Measurements from ENCODE around the gene RAB17.
A peak's percentile ranks its signal among the peaks of the same experiment; 100 is the strongest.

Gene RAB17

DNA sequence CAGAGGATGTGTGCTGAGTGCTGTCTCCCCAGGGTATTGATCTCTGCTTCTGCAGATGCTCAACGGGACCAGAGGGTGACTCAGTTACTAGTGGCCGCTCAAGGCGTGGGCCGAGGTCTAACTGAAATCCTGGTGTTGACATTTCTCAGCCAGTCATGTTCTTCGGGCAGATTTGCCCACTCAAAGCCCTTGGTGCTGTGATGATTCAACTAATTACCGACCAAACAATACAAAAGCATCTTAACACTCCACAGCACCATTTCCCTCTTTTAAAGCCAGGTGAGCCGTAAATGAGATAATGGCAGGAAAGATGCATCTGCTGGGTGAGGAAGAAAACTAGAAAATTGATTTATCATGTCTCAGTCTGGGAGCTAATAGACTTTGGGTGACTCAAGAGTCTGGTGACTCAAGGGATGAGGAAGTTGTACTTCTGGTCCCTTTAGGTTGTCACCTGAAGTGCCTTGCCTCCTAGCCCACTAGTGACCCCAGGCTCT is 56.8 kb downstream of the RAB17 start:
- DNase-seq (ENCODE audit: insufficient read length, low spot score) = no peak
- no peak for TF ChIP-seq TAF1 (IDR thresholded peaks at IDR 0.05; ENCODE audit: low read depth, low read length)
- TF ChIP-seq SPI1 (IDR thresholded peaks at IDR 0.05; ENCODE audit: low read depth, low read length) = no peak
- TF ChIP-seq POU2F2 (IDR thresholded peaks at IDR 0.05; ENCODE audit: low read depth, low read length) = no peak
- no peak for TF ChIP-seq PAX5 (IDR thresholded peaks at IDR 0.05; ENCODE audit: insufficient read depth, low read length, severe bottlenecking)
- no peak for TF ChIP-seq POLR2AphosphoS5 (IDR thresholded peaks at IDR 0.05; ENCODE audit: low read depth, low read length)
- no peak for TF ChIP-seq POLR2A (IDR thresholded peaks at IDR 0.05; ENCODE audit: low read depth, low read length)
- no peak for FAIRE-seq

DNA sequence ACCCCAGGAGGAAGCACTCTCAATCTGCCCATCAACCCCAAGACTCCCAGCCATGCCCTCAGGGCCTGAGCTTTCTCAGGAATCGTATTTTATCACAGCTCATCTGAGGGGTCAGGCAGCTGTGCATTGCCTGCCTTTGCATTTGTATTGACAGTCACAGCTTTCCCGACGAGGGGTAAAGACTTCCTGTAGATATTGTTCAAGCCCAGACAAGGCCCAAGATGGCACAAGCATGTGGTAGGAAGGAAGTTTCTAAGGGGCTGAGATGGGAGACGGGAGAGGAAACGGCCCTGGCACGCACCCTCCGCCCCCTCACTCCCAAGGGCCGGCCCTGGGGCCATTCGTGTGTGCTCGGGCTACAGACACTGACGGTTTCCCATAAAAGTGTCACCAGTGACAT is 58.4 kb downstream of the RAB17 start:
- DNase-seq (ENCODE audit: insufficient read length, low spot score) = no peak
- TF ChIP-seq PAX5 (IDR thresholded peaks at IDR 0.05; ENCODE audit: insufficient read depth, low read length, severe bottlenecking) = no peak
- TF ChIP-seq TAF1 (IDR thresholded peaks at IDR 0.05; ENCODE audit: low read depth, low read length) = no peak

DNA sequence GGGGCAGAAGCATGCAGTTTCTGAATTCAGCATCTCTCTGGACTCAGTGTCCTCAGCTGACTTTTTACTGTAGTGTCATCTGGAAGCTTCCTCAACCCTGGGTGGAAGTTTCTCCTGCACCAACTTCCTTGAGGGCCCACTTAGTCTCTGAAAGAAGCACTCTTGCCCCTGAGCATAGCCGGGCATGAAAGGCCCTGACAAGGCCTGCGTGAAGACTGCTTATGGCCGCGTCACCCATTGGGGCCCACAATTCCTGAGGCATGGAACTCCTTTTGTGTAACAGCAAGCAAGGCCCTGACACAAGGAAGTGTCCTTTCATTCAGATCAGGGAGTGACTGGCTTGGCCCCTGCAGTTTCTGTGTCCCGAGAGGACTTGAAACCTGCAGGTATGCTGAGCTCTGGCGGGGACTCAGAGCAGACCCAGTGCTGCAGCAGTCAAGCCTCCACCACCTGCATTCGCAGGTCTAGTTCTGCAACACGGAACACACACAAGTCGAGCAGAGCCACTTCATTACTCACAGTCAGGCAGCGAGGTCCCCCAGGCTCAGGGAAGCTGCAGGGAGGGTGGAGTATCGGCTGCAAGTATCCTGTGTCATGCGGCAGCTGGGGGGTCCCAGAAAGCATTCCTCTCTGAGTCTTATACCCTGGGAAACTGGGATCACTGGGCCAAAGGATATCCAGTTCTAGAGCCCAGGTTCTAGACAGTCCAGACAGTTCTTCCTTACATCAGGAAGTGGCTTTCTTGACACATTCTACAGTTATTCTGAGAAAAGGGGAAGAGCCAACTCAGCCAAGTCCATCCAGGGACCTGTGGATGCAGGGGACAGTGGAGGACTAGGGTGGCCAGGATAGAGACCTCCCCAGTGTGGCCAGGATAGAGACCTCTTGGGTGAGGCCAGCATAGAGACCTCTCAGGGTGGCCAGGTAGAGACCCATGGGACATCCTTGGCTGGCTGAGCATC is 59.8 kb downstream of the RAB17 start:
- DNase-seq (ENCODE audit: insufficient read length, low spot score) (no peak), FAIRE-seq (no peak)
- TF ChIP-seq PAX5 (IDR thresholded peaks at IDR 0.05; ENCODE audit: insufficient read depth, low read length, severe bottlenecking) = no peak
- TF ChIP-seq POLR2AphosphoS5 (IDR thresholded peaks at IDR 0.05; ENCODE audit: low read depth, low read length) = no peak
- TF ChIP-seq SPI1 (IDR thresholded peaks at IDR 0.05; ENCODE audit: low read depth, low read length) = no peak
- TF ChIP-seq POU2F2 (IDR thresholded peaks at IDR 0.05; ENCODE audit: low read depth, low read length) = no peak
- TF ChIP-seq POLR2A (IDR thresholded peaks at IDR 0.05; ENCODE audit: low read depth, low read length) = no peak
- TF ChIP-seq TAF1 (IDR thresholded peaks at IDR 0.05; ENCODE audit: low read depth, low read length) = no peak

More for the DNA sequence above, 58.4 kb downstream of the RAB17 start:
- no peak for FAIRE-seq

DNA sequence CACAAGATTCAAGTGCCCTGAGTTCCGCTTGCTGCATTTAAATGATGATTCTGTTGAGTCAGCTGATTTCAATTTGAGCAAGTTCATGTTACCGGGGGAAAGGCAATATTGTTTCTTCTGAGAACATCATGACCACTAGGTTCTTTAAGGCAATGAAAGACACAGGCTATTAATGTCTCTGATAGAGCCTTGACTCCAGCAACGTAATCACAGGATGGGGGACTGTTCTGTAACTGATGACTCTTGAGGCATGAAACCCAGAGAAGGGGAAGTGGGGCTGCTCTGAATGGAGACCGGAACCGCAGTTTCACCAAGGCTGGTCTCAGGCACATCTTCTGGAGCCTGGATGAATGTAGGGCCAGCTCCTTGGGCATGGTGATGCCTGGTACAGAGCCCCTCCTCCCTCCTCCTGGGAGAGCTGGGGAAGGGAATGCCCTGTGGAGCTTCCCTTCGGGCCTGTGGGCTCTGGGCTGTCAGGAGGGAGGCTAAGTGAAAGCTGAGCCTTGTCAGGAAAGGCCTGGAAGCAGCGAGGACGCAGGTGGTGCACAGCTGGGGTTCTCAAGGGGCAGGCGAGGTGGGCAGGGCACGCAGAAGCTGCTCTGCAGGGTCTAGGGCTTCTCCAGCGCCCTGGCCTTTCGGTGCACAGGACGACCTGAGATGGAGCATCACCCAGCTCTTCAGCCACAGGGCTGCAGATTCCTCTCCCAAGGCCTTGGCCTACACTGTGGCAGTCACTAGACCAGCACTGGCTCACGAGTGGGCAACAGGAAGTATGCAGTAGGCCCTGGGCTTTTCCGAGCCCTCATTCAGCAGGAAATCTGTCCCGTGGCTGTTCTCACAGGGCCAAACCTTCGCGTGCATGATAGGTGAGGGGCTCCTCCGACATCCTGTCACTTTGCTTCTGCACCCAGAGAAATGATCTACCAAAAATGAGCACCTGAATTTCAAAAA is 60.8 kb downstream of the RAB17 start:
- no peak for FAIRE-seq
- TF ChIP-seq SPI1 (IDR thresholded peaks at IDR 0.05; ENCODE audit: low read depth, low read length) (peak; percentile 72), POLR2AphosphoS5 (IDR thresholded peaks at IDR 0.05; ENCODE audit: low read depth, low read length) (no peak)
- DNase-seq (ENCODE audit: insufficient read length, low spot score) = no peak

DNA sequence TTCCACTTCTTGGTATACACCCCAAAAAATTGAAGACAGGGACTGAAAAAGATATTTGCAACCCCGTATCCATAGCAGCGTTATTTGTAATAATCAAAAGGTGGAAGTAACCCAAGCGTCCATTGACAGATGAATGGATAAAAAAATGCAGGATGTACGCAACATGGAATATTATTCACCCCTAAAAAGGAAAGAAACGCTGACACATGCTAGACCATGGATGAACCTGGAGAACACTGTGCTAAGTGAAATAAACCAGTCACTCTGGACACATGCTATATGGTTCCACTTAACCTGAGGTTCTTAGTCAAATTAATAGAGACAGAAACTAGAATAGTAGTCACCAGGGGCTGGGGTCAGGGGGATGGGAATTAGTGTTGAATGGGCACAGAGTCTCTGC is 62.8 kb downstream of the RAB17 start:
- FAIRE-seq = no peak
- TF ChIP-seq TAF1 (IDR thresholded peaks at IDR 0.05; ENCODE audit: low read depth, low read length) (no peak), POLR2A (IDR thresholded peaks at IDR 0.05; ENCODE audit: low read depth, low read length) (no peak), PAX5 (IDR thresholded peaks at IDR 0.05; ENCODE audit: insufficient read depth, low read length, severe bottlenecking) (no peak), POU2F2 (IDR thresholded peaks at IDR 0.05; ENCODE audit: low read depth, low read length) (no peak), POLR2AphosphoS5 (IDR thresholded peaks at IDR 0.05; ENCODE audit: low read depth, low read length) (no peak)

DNA sequence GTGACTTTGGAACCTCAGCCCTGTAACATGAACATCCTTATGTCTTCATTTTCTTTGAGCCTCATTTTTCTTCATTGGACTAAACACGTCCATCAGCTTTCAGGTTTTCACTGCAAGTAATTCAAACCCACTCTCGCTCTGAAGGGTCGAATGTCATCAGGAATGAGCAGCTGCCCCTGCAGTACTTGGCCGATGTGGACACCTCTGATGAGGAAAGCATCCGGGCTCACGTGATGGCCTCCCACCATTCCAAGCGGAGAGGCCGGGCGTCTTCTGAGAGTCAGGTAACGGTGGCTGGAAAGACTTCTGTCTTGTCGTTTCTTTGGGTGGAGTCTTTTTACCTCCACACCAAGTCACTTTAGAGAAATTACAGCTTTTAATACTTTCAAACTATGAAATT is 63.3 kb downstream of the RAB17 start:
- FAIRE-seq (no peak), DNase-seq (ENCODE audit: insufficient read length, low spot score) (no peak)
- TF ChIP-seq POLR2A (IDR thresholded peaks at IDR 0.05; ENCODE audit: low read depth, low read length) = no peak
- no peak for TF ChIP-seq TAF1 (IDR thresholded peaks at IDR 0.05; ENCODE audit: low read depth, low read length)
- no peak for TF ChIP-seq PAX5 (IDR thresholded peaks at IDR 0.05; ENCODE audit: insufficient read depth, low read length, severe bottlenecking)
- no peak for TF ChIP-seq SPI1 (IDR thresholded peaks at IDR 0.05; ENCODE audit: low read depth, low read length)
- no peak for TF ChIP-seq POLR2AphosphoS5 (IDR thresholded peaks at IDR 0.05; ENCODE audit: low read depth, low read length)
- TF ChIP-seq POU2F2 (IDR thresholded peaks at IDR 0.05; ENCODE audit: low read depth, low read length) = no peak

More for the DNA sequence above, 62.8 kb downstream of the RAB17 start:
- DNase-seq (ENCODE audit: insufficient read length, low spot score) = no peak

DNA sequence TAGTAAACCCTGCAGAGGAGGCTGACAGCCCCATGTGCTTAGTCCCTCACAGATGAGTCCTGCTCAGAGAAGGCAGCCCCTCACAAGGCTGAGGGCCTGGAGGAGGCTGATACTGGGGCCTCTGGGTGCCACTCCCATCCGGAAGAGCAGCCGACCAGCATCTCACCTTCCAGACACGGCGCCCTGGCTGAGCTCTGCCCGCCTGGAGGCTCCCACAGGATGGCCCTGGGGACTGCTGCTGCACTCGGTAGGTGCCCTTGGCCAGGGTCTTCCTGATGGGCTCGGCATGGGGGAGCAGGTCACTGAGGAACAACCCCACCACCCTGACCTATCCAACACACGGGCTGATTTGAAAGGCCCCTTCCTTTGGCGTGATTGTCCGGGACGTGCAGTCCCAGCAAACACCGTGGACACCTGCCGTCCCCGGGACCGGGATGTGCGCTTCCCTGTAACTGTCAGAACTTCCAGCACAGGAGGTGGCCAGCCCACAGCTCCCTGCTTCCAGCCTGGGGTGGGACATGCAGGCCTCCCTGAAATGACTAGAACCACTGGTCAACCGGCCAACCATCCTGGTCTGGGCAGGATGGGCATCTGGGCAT is 64.9 kb downstream of the RAB17 start:
- no peak for TF ChIP-seq POLR2A (IDR thresholded peaks at IDR 0.05; ENCODE audit: low read depth, low read length)
- TF ChIP-seq POLR2AphosphoS5 (IDR thresholded peaks at IDR 0.05; ENCODE audit: low read depth, low read length) = no peak
- no peak for TF ChIP-seq TAF1 (IDR thresholded peaks at IDR 0.05; ENCODE audit: low read depth, low read length)
- no peak for TF ChIP-seq SPI1 (IDR thresholded peaks at IDR 0.05; ENCODE audit: low read depth, low read length)
- TF ChIP-seq POU2F2 (IDR thresholded peaks at IDR 0.05; ENCODE audit: low read depth, low read length) = no peak
- TF ChIP-seq PAX5 (IDR thresholded peaks at IDR 0.05; ENCODE audit: insufficient read depth, low read length, severe bottlenecking) = no peak
- DNase-seq (ENCODE audit: insufficient read length, low spot score) = no peak
- FAIRE-seq = no peak

DNA sequence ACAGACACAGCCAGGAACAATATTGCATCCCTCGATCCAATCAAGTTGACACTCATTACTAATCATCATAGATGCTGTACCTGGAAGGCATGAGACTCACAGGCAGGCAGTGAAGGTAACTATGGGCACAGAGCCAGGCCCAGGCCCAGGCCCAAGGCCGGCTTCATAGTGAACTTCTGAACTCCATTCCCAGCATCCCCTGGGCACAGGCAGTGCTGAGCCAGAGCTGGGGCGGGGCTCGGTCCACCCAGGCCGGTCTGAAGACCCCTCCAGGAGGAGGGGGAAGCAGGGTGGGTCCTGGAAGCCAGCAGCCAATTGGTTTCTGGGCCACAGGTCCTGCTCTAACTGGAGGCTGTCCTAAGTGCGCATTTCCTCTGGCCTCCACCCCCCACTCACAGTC is 65.9 kb downstream of the RAB17 start:
- DNase-seq (ENCODE audit: insufficient read length, low spot score) = no peak
- TF ChIP-seq POU2F2 (IDR thresholded peaks at IDR 0.05; ENCODE audit: low read depth, low read length) (no peak), POLR2A (IDR thresholded peaks at IDR 0.05; ENCODE audit: low read depth, low read length) (no peak), SPI1 (IDR thresholded peaks at IDR 0.05; ENCODE audit: low read depth, low read length) (no peak), TAF1 (IDR thresholded peaks at IDR 0.05; ENCODE audit: low read depth, low read length) (no peak), PAX5 (IDR thresholded peaks at IDR 0.05; ENCODE audit: insufficient read depth, low read length, severe bottlenecking) (no peak), POLR2AphosphoS5 (IDR thresholded peaks at IDR 0.05; ENCODE audit: low read depth, low read length) (no peak)
- FAIRE-seq = no peak

Measured in GM12891 (cell line).